ENCODE measurements around the gene TMEM273.

TMEM273 gene

DNA sequence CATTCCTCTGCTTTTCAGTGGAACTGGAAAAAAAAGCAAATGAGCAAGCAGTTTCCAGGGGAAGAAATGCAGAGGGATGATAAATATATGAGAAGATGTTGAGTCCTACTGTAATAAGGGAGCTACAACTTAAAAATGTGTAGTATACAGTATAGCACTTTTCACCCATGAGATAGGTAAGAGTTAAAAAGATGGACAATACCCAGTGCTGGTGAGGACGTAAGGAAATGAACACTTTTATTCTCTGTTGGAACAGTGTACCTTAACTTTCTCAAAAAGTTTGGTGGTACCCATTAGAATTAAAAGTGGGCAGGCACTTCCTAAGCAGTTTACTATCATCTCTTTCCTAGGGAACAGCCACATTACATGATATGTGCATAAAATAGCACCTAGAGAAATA is 51.7 kb downstream of the TMEM273 start:
- no peak for DNase-seq

DNA sequence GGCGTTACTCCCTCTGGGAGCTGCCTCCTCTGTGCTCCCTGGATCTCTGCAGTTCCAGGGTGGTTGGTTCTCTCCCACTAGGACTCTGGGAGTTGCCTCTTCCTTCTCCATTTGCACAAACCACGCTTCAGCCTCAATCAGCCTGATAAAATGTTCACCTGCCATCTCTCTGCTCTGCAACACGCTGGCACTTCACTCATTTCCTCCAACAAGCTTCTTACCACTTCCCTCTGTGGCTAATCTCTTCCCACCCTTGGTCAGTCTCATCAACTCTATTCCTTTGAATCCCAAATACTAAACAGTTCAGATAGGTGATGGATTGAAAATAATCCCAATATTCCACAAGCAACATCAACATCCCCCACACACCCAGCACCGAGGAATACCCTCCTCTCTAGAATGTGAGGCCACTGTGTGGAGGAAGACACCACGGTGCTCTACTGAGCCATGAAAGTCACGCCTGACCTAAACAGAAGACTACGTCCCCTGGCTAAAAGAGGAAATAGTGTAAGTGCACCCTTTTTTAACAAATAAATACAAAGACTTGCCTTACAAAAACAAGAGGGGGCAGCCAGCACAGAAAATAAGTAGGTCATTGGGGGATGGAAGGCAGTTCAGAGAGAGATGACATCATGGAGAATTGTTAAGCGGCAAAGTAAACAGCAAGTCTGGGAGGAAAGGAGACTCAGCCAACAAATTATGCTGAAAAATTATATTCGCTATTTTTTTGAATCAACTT is 52.4 kb downstream of the TMEM273 start:
- DNase-seq: no peak

- no peak for DNase-seq
Observed at GRCh38 chr10:49134327-49134726, 53.9 kb downstream of the TMEM273 start.

GRCh38 chr10:49133706-49134248 is 54.4 kb downstream of the TMEM273 start, which contains the start of gene FAM170B:
TSS of gene FAM170B (minus strand) at chr10:49134021. CDS start at chr10:49133918, 103 bp downstream.
- DNase-seq: no peak

DNA sequence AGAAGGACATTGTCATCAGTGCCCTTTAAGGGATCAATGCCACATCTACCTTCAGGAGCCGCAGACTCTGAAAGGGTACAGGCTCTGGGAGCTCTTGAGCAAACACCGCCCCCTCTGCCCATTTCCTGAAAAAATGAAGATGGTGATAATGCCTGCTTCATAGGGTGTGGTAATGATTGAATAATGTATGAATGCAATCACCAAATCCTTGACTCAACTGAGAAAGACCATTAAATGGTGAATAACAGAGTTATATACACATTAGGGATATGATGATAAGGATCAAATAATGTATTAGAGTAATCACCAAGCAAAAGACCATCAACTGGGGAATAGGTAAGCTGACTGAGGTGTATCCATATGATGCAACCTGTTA is 55.8 kb downstream of the TMEM273 start:
- no peak for DNase-seq

- no peak for DNase-seq
Observed at GRCh38 chr10:49131507-49132361, 56.5 kb downstream of the TMEM273 start.

GRCh38 chr10:49129376-49129775 is 58.8 kb downstream of the TMEM273 start:
- no peak for DNase-seq

DNA sequence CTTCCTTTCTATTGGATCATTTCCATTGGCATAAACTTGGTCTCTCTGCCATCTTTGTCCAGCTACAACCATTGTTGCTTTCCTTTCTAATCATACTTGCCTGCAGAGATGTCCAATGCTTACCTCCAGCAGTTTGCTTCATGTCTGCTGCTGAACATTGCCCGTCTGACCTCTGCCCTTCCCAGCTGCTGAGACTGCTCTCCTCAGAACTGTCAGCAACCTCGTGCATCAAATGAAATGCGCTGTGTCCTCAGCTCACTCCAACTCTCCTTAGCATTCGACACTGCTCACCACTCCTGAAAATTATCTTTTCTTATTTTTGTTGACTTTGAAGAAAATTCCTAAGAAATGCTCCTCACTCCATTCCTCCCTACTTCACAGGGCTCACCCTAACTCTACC is 59.3 kb downstream of the TMEM273 start:
- DNase-seq: no peak

DNA sequence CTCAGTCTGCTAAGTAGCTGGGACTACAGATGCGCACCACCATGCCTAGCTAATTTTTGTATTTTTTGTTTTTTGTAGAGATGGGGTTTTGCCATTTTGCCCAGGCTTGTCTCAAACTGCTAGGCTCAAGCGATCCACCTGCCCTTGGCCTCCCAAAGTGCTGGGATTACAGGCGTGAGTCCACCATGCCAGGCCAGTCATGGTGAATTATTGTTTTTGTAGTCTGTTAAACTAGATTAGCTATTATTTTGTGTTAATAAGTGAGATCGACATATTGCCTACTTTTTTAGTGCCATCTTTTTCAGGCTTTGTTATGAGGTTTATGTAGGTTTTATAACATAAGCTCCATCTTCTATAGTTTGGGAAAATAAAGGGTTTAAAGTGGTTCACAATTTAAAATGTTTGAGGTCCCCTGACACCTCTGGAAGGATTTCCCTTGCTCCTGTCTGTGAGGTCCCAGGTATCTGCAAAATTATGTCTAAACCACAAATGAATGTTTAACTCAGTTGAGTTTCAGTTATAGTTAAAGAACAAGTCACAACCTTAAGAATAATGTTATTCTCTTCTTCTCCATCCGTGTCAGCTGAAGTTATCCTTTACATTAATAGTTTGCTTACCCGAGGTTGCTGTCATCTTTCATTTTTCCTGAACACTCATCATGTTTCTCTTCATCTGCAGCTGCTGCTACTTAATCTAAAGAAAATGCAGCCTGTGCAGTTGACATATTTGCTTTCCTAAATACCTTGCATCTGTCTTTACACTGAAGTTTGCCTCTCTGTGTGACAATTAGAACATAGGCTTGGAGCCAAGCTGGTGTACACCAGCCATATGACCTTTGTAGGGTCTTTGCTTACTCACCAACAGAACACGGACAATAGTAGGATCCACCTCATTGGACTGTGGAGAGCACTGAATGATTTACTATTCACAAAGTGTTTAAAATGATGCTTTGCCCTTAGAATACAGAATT is 63.9 kb downstream of the TMEM273 start:
- no peak for DNase-seq

DNA sequence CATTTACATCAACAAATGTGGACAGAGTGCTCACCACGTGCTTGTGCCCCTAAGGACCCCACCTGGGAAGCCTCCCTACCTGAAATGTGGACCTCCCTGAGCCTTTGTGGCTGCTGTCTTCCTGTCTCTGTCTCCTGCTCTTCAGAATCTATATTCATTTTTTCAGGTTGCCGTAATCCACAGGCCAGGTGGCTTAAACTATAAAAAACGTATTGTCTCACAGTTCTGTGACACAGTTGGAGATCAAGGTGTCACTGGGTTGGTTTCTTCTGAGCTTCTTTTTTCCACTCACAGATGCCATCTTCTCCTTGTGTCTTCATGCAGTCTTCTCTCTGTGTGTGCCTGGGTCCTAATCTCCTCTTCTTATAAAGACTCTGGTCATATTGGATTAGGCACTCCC is 67.3 kb downstream of the TMEM273 start:
- DNase-seq: no peak

DNA sequence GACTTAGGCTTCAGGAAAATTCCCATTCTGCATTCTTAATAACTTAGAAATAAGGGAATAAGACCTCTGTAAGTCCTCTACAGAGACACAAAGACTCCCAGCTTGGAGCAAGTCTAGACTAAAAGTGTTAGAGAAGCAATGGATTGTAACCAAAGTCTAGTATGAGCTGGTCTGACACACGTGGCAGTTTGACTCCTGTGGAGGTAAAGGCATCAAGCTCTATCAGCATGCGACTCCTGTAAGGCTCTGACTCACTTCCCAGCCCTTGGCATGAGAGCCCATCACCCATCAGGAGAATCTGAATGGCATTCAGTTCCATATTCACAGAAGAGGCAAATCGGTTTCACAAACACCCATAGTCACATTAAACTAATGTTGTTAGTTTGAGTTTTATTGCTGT is 68.4 kb downstream of the TMEM273 start:
- no peak for DNase-seq

DNA sequence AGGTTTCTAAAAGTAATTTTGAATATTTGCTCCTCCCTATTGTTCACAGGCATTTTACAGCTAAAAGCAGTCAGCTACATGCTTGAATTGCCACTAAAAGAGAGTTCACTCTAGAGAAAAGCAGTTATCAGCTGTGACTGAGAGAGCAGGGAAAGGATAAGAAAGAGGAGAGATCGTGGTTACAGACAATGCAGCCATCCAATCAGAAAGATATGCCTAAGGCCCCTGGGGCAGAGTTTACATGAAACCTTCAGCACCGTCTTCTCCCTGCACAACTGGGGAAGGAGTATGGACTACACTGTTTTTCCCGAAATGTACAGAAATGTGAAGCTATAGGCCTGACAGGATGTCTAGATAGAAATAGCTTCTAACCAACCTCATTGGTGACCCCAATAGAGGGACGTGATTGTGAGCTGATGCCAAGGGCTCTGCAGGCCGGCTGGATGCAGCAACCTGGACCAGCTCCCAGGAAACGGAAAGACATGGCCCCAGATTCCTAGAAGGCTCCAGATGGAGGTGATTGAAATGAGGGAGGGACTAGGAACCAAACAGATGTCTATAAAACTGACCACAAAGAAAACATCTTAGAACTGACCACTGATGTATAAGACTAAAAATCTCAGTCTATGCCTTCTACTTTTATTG is 69.6 kb downstream of the TMEM273 start:
- no peak for DNase-seq

DNA sequence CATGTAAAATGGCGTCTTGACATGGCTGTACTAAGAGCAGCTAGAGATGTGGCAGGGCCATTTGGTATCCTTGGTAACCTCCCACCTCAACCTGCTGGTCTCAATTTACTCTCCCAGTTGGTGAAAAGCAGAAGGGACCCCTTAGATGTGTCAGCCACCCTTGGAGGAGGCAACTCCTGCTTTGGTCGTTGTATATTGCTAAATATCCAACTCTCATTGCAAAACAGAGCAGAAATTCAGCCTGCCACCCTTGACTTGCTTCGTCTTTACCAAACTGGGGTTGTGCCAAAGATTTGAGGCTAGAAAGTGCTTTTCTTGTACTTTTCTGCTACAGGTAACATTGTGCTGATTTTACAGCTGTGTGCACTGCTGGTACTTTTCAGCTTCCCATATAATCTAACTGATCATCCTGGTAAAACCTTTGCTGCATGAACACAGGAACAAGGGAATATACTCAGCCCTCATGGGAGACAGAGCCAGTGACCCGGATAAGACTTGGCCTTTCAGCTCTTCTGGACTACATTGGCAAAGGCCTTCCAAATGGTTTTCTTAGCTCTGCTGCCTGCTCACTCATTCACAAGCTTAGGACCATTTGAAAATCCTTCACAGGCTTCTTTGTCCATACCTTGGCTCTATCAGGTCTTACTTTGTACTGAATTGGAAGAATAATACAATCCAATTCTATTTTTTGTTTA is 70.7 kb downstream of the TMEM273 start:
- no peak for DNase-seq

DNA sequence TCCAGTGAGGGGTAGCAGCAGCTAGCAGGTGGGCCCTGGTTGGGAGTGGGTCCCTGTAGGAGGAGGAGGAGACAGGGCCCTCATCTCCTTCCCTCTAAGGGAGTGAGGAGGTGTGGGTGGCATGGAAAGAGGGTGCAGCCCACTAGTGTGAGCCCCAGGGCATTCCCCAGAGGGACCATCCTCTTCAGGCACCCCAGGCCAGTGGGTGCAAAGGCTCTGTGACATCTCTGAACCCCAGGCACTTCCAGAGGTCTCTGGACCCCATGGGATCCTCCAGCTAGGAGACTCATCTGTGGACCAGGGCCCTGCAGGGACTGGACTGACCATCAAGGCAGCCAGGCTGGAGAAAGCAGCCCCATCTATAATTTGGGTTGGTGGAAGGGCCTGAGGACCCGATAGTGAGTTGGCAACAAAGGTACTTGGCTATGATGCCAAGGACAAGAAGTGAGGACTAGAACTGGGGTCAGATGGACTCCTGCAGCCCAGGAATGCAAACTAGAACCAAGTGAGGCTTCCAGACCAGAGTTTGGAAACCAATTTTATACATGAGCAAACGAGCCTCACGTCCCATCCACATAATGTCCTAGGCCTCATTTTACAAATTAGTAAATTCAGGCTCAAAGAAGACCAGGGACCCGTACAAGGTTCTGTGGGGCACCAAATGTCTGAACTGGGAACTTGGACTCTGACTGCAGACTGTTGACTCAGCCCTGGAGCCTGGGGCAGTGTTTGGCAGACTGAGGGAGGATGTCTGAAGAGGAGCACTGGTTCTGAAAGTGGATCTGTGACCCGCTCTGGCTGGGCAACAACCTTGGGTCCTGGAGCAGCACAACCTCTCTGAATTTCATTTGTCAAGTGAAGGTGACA is 71.4 kb downstream of the TMEM273 start:
- no peak for DNase-seq

GRCh38 chr10:49115796-49116508 is 72.2 kb downstream of the TMEM273 start:
- DNase-seq: no peak

DNA sequence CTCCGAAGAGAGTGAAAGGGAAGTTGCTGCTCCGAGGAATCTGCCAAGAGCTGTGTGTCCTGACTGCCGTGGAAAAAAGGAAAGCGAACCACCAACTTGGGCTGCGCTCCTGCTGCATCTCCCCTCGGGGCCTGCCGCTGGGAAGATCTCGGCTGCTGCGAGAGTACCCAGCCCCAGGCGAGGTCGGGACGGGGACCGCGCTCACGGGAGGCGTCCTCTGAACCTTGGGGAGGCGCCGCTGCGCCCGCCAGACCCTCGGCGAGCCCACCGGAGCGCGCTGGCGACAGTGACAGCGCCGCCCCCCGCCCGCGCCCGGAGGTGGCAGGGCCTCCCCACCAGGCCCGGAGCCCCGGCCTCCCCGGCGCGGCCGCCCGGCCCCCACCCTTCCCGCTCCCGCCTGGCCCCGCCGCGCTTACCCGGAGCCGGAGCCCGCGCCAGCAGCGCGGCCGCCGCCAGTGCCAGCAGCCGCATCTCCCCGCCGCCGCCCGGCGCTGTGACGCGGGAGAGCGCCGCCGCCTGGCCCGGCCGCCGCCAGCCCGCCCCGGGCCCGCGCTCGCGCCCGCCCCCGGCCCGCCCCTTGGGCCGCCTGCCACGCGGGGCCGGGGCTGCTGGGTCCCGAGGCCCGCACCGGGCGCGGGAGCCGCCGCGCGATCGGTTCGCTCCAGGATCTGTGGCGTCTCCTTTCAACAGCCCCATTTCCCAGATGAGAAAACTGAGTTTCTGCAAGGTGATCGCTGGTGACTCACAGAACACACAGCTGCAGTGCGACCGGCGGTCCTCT is 73.0 kb downstream of the TMEM273 start, which contains the start of gene VSTM4:
VSTM4 (minus strand) TSS at position 508 of the 781 bp plus-strand sequence; CDS start at position 471, 37 bp downstream.
- DNase-seq: no peak

- no peak for DNase-seq
Observed at GRCh38 chr10:49114718-49115014, 73.5 kb downstream of the TMEM273 start.

DNA sequence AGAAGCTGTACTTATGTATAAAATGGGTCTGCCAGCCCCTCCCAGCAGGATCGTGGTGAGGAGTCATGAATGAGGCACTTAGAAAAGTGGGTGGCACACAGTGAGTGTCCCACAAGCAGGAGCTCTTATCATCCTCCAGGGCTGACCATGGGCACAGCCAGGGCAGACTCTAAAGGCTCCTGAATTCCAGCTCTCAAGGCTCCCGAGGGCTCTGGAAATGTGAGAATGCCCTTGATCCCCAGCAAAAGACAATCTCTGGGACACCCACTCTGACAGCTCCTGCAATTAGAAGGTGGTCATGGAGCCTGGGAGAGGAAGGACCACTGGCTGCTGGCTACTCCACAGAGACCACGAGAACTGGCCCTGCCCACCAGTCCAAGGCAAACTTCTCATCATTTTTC is 74.5 kb downstream of the TMEM273 start:
- no peak for DNase-seq

DNA sequence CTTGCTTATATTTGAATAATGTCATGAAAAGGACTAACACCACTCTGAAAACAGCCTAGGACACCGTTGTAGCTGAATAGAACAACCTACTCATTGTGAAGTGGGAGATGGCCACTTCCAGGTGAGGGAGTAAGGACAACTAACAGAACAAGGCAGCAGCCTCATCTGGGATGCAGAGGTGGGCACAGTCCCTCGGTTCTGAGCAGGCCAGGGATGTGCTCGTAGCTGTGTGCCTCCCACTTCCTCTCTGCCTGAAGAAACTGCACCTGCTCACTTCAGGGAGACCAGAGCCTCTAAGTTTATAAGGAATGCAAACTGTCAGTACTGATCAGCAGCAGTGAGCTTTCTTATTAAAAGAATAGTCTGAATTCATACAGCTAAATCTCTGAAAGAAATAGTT is 75.3 kb downstream of the TMEM273 start:
- DNase-seq: no peak
